ENCODE data around the gene KIRREL3.

DNA sequence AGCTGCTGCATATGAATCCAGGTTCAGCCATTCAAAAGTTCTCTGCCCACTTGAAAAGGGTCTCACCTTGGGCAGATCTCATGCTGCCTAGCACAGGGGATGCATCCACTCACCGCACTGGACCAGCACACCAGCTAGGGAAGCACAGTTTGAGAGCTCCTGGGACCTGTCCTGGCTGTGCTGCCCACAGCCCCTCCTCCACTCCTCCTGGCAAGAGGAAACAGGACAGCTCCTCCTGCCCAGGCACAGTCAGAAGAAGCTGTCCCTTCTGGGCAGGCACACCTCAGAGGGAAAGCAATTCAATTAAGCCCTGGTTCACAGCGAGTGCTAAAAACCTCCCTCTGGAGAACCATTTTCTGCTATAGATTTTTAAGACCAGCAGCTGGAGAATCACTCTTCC lies 498.4 kb downstream of the KIRREL3 start:
- TF ChIP-seq, protein P1, sequence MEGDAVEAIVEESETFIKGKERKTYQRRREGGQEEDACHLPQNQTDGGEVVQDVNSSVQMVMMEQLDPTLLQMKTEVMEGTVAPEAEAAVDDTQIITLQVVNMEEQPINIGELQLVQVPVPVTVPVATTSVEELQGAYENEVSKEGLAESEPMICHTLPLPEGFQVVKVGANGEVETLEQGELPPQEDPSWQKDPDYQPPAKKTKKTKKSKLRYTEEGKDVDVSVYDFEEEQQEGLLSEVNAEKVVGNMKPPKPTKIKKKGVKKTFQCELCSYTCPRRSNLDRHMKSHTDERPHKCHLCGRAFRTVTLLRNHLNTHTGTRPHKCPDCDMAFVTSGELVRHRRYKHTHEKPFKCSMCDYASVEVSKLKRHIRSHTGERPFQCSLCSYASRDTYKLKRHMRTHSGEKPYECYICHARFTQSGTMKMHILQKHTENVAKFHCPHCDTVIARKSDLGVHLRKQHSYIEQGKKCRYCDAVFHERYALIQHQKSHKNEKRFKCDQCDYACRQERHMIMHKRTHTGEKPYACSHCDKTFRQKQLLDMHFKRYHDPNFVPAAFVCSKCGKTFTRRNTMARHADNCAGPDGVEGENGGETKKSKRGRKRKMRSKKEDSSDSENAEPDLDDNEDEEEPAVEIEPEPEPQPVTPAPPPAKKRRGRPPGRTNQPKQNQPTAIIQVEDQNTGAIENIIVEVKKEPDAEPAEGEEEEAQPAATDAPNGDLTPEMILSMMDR (IDR thresholded peaks at IDR 0.05): no peak
- no peak for TF ChIP-seq EP300 (IDR thresholded peaks at IDR 0.05)

Data from ovary (tissue), 3 donors.